Heart left ventricle (tissue), 16 donors: Measurements from ENCODE around the gene NOL9. TPM values are rescaled to one million over a fixed set of nuclear protein-coding genes. Genes with fewer than 3 reads are reported as not detected.

Experiments used
- ATAC-seq, 4 donors: fragments of 200-7000 bp; cut with Tn5 transposase; one replicate each; pipeline ENCODE4 v1.9.1; 2020 to 2022; ENCODE audit warnings: moderate library complexity in 4 of 4, mild to moderate bottlenecking in 3 of 4, moderate number of reproducible peaks in 1 of 4
- DNase-seq, 5 donors: peaks; one replicate each; pipeline ENCODE4 v3.0.0-alpha.2; 2020
- H3K27ac ChIP-seq, 12 donors: fragments of 200-600 bp; sonication (generic) in 4 of 12; one replicate each; pipeline versions ENCODE4 v1.5.0 to v1.8.0; 2016 to 2022; ENCODE audit warnings: mild to moderate bottlenecking in 2 of 12
- H3K27me3 ChIP-seq, 9 donors: fragments of 200-600 bp; sonication (generic) in 2 of 9; one replicate each; pipeline versions ENCODE4 v1.5.1 to v1.8.0; 2016 to 2022; ENCODE audit warnings: mild to moderate bottlenecking in 3 of 9
- H3K36me3 ChIP-seq, 9 donors: fragments of 200-600 bp; sonication (generic) in 2 of 9; one replicate each; pipeline versions ENCODE4 v1.5.0 to v1.8.0; 2018 to 2022; ENCODE audit warnings: mild to moderate bottlenecking in 2 of 9
- H3K4me1 ChIP-seq, 12 donors: fragments of 200-600 bp; sonication (generic) in 4 of 12; one replicate each; pipeline versions ENCODE4 v1.5.0 to v1.8.0; 2016 to 2022; ENCODE audit warnings: mild to moderate bottlenecking in 3 of 12
- H3K4me3 ChIP-seq, 12 donors: fragments of 200-600 bp; sonication (generic) in 4 of 12; one replicate each; pipeline versions ENCODE4 v1.5.0 to v1.8.0; 2017 to 2022; ENCODE audit warnings: mild to moderate bottlenecking in 9 of 12, moderate library complexity in 4 of 12
- H3K9me3 ChIP-seq, 12 donors: fragments of 200-600 bp; sonication (generic) in 4 of 12; one replicate each; pipeline versions ENCODE4 v1.5.0 to v1.8.0; 2016 to 2022; ENCODE audit warnings: mild to moderate bottlenecking in 1 of 12
- CTCF ChIP-seq, 12 donors: fragments of 200-600 bp; sonication (generic) in 4 of 12; IDR thresholded peaks; one replicate each; pipeline versions ENCODE4 v1.5.0 to v1.8.0; 2018 to 2022; ENCODE audit warnings: antibody characterized with exemption in 12 of 12, mild to moderate bottlenecking in 5 of 12
- POLR2A ChIP-seq, 2 donors: fragments of 450-650 bp; IDR thresholded peaks; one replicate each; pipeline ENCODE4 v1.6.1; 2017; ENCODE audit warnings: antibody characterized with exemption in 2 of 2, mild to moderate bottlenecking in 2 of 2, moderate library complexity in 2 of 2
- WGBS, 4 donors: extraction: QIAGEN DNeasy Blood & Tissue Kit in 2 of 4; methylation state at CpG; one replicate each; pipeline versions ENCODE4 v1.1.5 to v1.1.7; 2013 to 2018; 5-methylcytosine and 5-hydroxymethylcytosine counted together
- intact Hi-C, 10 donors: fragments of 100-400 bp; cut with DNase I; formaldehyde crosslinking; loops; one replicate each; pipeline versions ENCODE4 v1.11.1 to v1.14.2; 2022
- polyA plus RNA-seq, 2 donors: library from polyadenylated mRNA; stranded (reverse); fragments of 200-250 nt; gene quantifications; one replicate each; pipeline ENCODE4 v1.2.3, GENCODE V29; 2013
- total RNA-seq, 9 donors: library from RNA; depleted of rRNA in 2 of 9; stranded (reverse); fragments of >200 nt in 2 of 9; fragmentation: NEBNext Ultra II Directional in 3 of 9; extraction: Animal tissue kit (Norgen Biotek cat#: 25700) in 3 of 9; gene quantifications; one replicate each; pipeline versions ENCODE4 v1.1.0 to v1.2.4, GENCODE V29; 2016 to 2023
- donor health status: ischemic (EF 13 %, LVEDD 7.1; RV severe dilation, severe dysfunction).
- donor health status: healthy with polysubstance abuse.
- donor health status: DM: no; HTN: yes; CAD: no.
- donor health status: DM: no; HTN: no; CAD: no.
- donor health status: ischemic (EF 25% LVEDD 6.9; RV normal size, moderate dysfunction).
- donor health status: ischemic (EF 25% LVEDD 5.7; RV mildly dilated, moderate dysfunction).
- donor health status: healthy.
- donor health status: DM: yes; HTN: yes; CAD: no.
- donor health status: ischemic (EF 35%, LVEDD 5.7; RV mildly dilated, moderate dysfunction).
- donor health status: nonischemic (EF 11% LVEDD 7.7; RV severe dilation, severe dysfunction).
- donor health status: DM: yes; HTN: yes; CAD: no.
- donor health status: PGD.
- donor health status: ischemic (EF 29% LVEDD 5.4; RV normal size, mild dysfunction).
- donor health status: nonischemic (EF 23%, LVEDD 6.1; RV moderate dilation, normal function).

The NOL9 gene
- total and polyA plus RNA-seq, 11 donors = 5.7 to 20.6 (median 15.4) TPM

GRCh38 chr1:6536291-6536690, 18.0 kb downstream of the NOL9 start:
- DNase-seq (no peak), ATAC-seq (no peak)
- no peak overlapping the region for H3K27ac ChIP-seq
- no peak overlapping the region for H3K4me3 ChIP-seq
- H3K36me3 ChIP-seq = peaks cover 5 to 71% (median 60%) of the 10 kb centered on the region in 9 donors
- intact Hi-C loops = no loop called here
- H3K9me3 ChIP-seq = no peaks in the 10 kb centered on the region
- no peaks in the 10 kb centered on the region for H3K27me3 ChIP-seq
- H3K4me1 ChIP-seq = peaks cover 0 to 5% (median 0%) of the 10 kb centered on the region in 12 donors
- no peak for TF ChIP-seq CTCF (IDR thresholded peaks at IDR 0.05)
- no peak for TF ChIP-seq POLR2A (IDR thresholded peaks at IDR 0.05)
- WGBS, 4 donors = 79 to 97% (median 93%) methylated on average over 4 to 5 of the region's 5 CpGs

- H3K9me3 ChIP-seq = no peaks in the 10 kb centered on the region
- H3K27ac ChIP-seq = peak overlapping the region in 1 of 12 donors; percentile 38
- H3K4me1 ChIP-seq = peaks cover 0 to 5% (median 0%) of the 10 kb centered on the region in 12 donors
- TF ChIP-seq CTCF (IDR thresholded peaks at IDR 0.05) (no peak), POLR2A (IDR thresholded peaks at IDR 0.05) (no peak)
- ATAC-seq = no peak
- H3K4me3 ChIP-seq = no peak overlapping the region
- 79 to 90% (median 86%) methylated on average over 4 of the region's 4 CpGs for WGBS, 4 donors
- DNase-seq = no peak
- H3K27me3 ChIP-seq = no peaks in the 10 kb centered on the region
- intact Hi-C loops = no loop called here
- H3K36me3 ChIP-seq = peaks cover 5 to 71% (median 60%) of the 10 kb centered on the region in 9 donors
These were observed 19.1 kb downstream of the NOL9 start for GRCh38 chr1:6535214-6535613.

GRCh38 chr1:6534248-6534822, 20.0 kb downstream of the NOL9 start:
- TF ChIP-seq CTCF (IDR thresholded peaks at IDR 0.05) (no peak), POLR2A (IDR thresholded peaks at IDR 0.05) (no peak)
- intact Hi-C loops = no loop called here
- Histone ChIP-seq H3K27ac (no peak overlapping the region), H3K9me3 (no peaks in the 10 kb centered on the region), H3K4me3 (no peak overlapping the region), H3K27me3 (no peaks in the 10 kb centered on the region), H3K4me1 (peaks cover 0 to 5% (median 0%) of the 10 kb centered on the region in 12 donors), H3K36me3 (peaks cover 5 to 80% (median 69%) of the 10 kb centered on the region in 9 donors)
- DNase-seq (no peak), ATAC-seq (no peak)
- 91 to 97% (median 95%) methylated on average over 8 of the region's 8 CpGs for WGBS, 4 donors

- no peak overlapping the region for H3K4me3 ChIP-seq
- intact Hi-C loops = no loop called here
- 81 to 91% (median 89%) methylated on average over 5 of the region's 5 CpGs for WGBS, 4 donors
- ATAC-seq = no peak
- H3K4me1 ChIP-seq = peaks cover 0 to 5% (median 0%) of the 10 kb centered on the region in 12 donors
- no peak overlapping the region for H3K27ac ChIP-seq
- H3K27me3 ChIP-seq = no peaks in the 10 kb centered on the region
- peaks cover 5 to 92% (median 73%) of the 10 kb centered on the region in 9 donors for H3K36me3 ChIP-seq
- TF ChIP-seq CTCF (IDR thresholded peaks at IDR 0.05) (no peak), POLR2A (IDR thresholded peaks at IDR 0.05) (no peak)
- DNase-seq = peak in 1 of 5 donors; percentile 16
- H3K9me3 ChIP-seq = no peaks in the 10 kb centered on the region
These were observed 22.3 kb downstream of the NOL9 start for GRCh38 chr1:6531996-6532395.
